Measurements from ENCODE around the gene RIPOR2. TPM values are rescaled to one million over a fixed set of nuclear protein-coding genes. Genes with fewer than 3 reads are reported as not detected.
"Not testable (repeated sequence)": the region's sequence is repeated elsewhere in the genome, so short reads cannot be mapped to it uniquely, and the experiment has no call there.

The RIPOR2 gene
- total RNA-seq, 1 experiment from 2014 or later = 0.47 TPM

DNA sequence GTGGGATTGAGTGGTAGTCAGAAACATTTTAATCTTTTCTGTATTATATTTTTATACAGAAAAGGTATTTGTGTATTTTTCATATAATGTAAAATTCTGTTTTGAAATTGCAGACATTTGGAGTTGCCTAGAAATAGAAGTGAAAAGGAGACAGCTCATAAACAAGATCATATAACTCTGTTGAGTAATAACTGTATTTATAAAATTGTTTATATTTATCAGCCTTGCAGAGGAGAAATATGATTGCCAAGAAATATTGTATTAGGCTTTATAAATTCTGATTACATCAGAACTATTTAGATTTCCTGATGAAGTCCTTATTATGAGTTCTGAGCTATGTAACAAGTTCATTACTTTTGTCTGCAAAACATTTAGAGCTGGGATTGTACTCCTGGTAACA, 55.3 kb downstream of the RIPOR2 start:
- DNase-seq = no peak
- H3K4me3 Mint-ChIP-seq (ENCODE audit: low read depth, unreplicated experiment) = no peak overlapping the region
- no TSS peak for BruUV-seq (replicated peaks)
- intact Hi-C loops (cut with micrococcal nuclease; ENCODE audit: unreplicated experiment) = no loop called here
- no peak for TF ChIP-seq CTCF (IDR thresholded peaks at IDR 0.05; ENCODE audit: unreplicated experiment)
- CTCF ChIA-PET = no interaction called here
- no peaks in the 10 kb centered on the region for H3K27me3 Mint-ChIP-seq (ENCODE audit: unreplicated experiment)
- H3K9me3 Mint-ChIP-seq (ENCODE audit: low read depth, unreplicated experiment) = peaks cover 10% of the 10 kb centered on the region
- H3K36me3 Mint-ChIP-seq (ENCODE audit: insufficient read depth, unreplicated experiment) = no peaks in the 10 kb centered on the region
- H3K27ac Mint-ChIP-seq (ENCODE audit: unreplicated experiment) = no peak overlapping the region
- peaks cover 23% of the 10 kb centered on the region for H3K4me1 Mint-ChIP-seq (ENCODE audit: low read depth, unreplicated experiment)

DNA sequence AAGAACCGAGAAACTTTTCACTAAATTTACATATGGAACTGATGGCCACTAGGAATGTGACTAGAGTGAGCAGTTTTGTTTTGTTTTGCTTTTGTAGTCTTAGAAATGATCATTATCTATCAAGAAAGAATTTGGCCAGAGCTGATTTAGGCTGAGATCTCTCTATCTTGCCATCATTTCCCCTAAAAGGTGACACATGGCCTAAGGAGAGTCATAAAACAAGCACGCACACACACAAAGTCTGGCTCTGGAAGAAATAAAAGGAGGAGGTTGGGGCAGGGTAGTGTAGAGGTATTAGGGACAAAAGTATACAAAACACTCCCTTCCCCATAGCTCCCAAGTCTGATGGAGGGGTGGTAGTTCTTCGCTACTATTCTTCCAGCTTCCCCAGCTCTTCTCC, 56.4 kb downstream of the RIPOR2 start:
- intact Hi-C loops (cut with micrococcal nuclease; ENCODE audit: unreplicated experiment) = no loop called here
- no peak for DNase-seq
- CTCF ChIA-PET = no interaction called here
- H3K4me1 Mint-ChIP-seq (ENCODE audit: low read depth, unreplicated experiment) = peaks cover 23% of the 10 kb centered on the region
- no peak overlapping the region for H3K27ac Mint-ChIP-seq (ENCODE audit: unreplicated experiment)
- peaks cover 10% of the 10 kb centered on the region for H3K9me3 Mint-ChIP-seq (ENCODE audit: low read depth, unreplicated experiment)
- BruUV-seq (replicated peaks) = no TSS peak
- no peaks in the 10 kb centered on the region for H3K36me3 Mint-ChIP-seq (ENCODE audit: insufficient read depth, unreplicated experiment)
- no peaks in the 10 kb centered on the region for H3K27me3 Mint-ChIP-seq (ENCODE audit: unreplicated experiment)
- H3K4me3 Mint-ChIP-seq (ENCODE audit: low read depth, unreplicated experiment) = no peak overlapping the region
- TF ChIP-seq CTCF (IDR thresholded peaks at IDR 0.05; ENCODE audit: unreplicated experiment) = no peak

GRCh38 chr6:24877747-24878146, 58.0 kb downstream of the RIPOR2 start:
- DNase-seq; H3K4me3 Mint-ChIP-seq (ENCODE audit: low read depth, unreplicated experiment); H3K9me3 Mint-ChIP-seq (ENCODE audit: low read depth, unreplicated experiment); H3K27ac Mint-ChIP-seq (ENCODE audit: unreplicated experiment); H3K27me3 Mint-ChIP-seq (ENCODE audit: unreplicated experiment); H3K36me3 Mint-ChIP-seq (ENCODE audit: insufficient read depth, unreplicated experiment); intact Hi-C loops (cut with micrococcal nuclease; ENCODE audit: unreplicated experiment); BruUV-seq (replicated peaks): not testable (repeated sequence)
- CTCF ChIA-PET = interaction anchor here (0.5 kb wide), 1 partner anchor 57 kb away, joined by 3 read pairs; no protein-coding TSS in a partner anchor
- H3K4me1 Mint-ChIP-seq (ENCODE audit: low read depth, unreplicated experiment) = peaks cover 14% of the 10 kb centered on the region

DNA sequence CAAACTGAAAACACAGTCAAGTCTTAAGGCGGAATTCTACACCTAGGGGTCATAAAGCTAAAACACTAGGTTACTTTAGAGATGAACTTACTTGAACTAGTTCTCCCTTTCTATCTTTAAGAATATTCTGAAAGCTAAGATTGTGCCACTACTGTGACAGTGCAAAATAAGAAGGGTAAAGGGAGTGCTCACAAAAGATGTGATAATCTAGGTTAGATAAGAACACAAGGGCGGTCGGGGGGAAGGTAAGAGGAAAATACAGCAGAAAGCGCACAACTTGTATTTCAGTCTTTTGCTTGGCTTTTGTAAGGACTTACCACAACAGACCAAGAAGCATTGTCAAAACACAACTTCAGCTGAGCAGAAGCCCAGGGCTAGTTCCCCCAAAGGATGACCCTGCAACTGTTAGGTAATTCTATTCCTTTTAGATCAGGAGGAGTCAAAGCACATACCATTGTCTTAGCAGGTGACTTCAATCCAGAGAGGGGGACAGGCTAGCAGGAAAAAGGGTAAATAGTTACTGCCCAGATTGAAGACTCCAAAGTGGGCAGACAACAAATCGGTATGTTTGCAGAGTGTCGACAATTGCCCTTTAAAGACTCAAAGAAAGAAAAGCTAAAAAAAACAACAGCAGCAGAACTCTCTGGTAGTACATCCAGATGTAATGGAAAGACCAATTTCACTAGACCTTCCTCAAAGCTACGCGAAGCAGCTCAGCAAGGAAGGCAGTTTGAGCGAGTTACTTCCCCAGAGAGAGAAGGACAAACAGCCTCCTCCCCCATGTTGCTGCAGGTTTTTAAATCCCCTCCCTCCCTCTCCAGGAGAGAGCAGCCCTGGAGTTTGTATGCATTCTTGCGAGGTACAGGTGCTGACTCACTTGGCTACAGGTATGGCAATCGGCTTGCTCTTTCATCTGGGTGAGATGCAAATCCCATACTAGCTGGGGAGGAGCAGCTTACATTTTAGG, 59.0 kb downstream of the RIPOR2 start:
- intact Hi-C loops (cut with micrococcal nuclease; ENCODE audit: unreplicated experiment) = no loop called here
- DNase-seq = no peak
- CTCF ChIA-PET = interaction anchor here (0.5 kb wide), 1 partner anchor 56 kb away, joined by 3 read pairs; no protein-coding TSS in a partner anchor
- no peaks in the 10 kb centered on the region for H3K36me3 Mint-ChIP-seq (ENCODE audit: insufficient read depth, unreplicated experiment)
- H3K4me3 Mint-ChIP-seq (ENCODE audit: low read depth, unreplicated experiment) = no peak overlapping the region
- TF ChIP-seq CTCF (IDR thresholded peaks at IDR 0.05; ENCODE audit: unreplicated experiment) = no peak
- no peak overlapping the region for H3K27ac Mint-ChIP-seq (ENCODE audit: unreplicated experiment)
- no TSS peak for BruUV-seq (replicated peaks)
- peaks cover 4% of the 10 kb centered on the region for H3K4me1 Mint-ChIP-seq (ENCODE audit: low read depth, unreplicated experiment)
- peaks cover 10% of the 10 kb centered on the region for H3K9me3 Mint-ChIP-seq (ENCODE audit: low read depth, unreplicated experiment)
- no peaks in the 10 kb centered on the region for H3K27me3 Mint-ChIP-seq (ENCODE audit: unreplicated experiment)

DNA sequence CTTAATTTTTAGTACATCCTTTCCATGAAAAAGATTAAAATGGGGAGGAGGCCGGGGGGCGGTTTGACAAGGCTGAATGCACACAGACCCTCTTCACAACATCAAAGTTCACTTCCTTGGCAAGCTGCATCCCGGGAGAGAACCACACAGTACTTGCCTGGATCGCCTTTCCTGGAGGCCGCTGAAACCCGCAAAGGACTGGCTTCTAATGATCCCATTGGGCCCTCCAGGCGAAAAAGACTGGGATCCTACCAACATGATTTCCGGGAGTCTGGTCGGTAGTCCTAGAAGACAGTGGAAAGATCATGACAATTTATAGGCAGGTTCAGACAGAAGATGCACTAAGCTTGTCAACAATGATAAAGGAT, 60.2 kb downstream of the RIPOR2 start:
- Mint-ChIP-seq H3K27ac (ENCODE audit: unreplicated experiment) (no peak overlapping the region), H3K27me3 (ENCODE audit: unreplicated experiment) (no peaks in the 10 kb centered on the region), H3K9me3 (ENCODE audit: low read depth, unreplicated experiment) (peaks cover 10% of the 10 kb centered on the region), H3K36me3 (ENCODE audit: insufficient read depth, unreplicated experiment) (no peaks in the 10 kb centered on the region), H3K4me3 (ENCODE audit: low read depth, unreplicated experiment) (no peak overlapping the region), H3K4me1 (ENCODE audit: low read depth, unreplicated experiment) (no peaks in the 10 kb centered on the region)
- BruUV-seq (replicated peaks) = no TSS peak
- DNase-seq = no peak
- TF ChIP-seq CTCF (IDR thresholded peaks at IDR 0.05; ENCODE audit: unreplicated experiment) = no peak
- intact Hi-C loops (cut with micrococcal nuclease; ENCODE audit: unreplicated experiment) = no loop called here
- CTCF ChIA-PET = no interaction called here
